ENCODE results near the gene SLC4A1.

- TF ChIP-seq CTCF (optimal IDR thresholded peaks at IDR 0.05 in 1 of 3, IDR thresholded peaks at IDR 0.05 in 1 of 3, conservative IDR thresholded peaks at IDR 0.05 in 1 of 3; ENCODE audit: extremely low read depth in 1 of 3, insufficient read depth in 2 of 3, low read length in 3 of 3) (no peak), EZH2 (IDR thresholded peaks at IDR 0.05; ENCODE audit: low read length) (no peak)
Observed at GRCh38 chr17:44311562-44312181, 43.7 kb upstream of the SLC4A1 start.

All from keratinocyte (primary cell).